Measurements from ENCODE around the gene PSAP. TPM values are rescaled to one million over a fixed set of nuclear protein-coding genes. Genes with fewer than 3 reads are reported as not detected.

Gene PSAP
- total RNA-seq, 2 donors from 2014 or later: 1,144 to 1,344 TPM

DNA sequence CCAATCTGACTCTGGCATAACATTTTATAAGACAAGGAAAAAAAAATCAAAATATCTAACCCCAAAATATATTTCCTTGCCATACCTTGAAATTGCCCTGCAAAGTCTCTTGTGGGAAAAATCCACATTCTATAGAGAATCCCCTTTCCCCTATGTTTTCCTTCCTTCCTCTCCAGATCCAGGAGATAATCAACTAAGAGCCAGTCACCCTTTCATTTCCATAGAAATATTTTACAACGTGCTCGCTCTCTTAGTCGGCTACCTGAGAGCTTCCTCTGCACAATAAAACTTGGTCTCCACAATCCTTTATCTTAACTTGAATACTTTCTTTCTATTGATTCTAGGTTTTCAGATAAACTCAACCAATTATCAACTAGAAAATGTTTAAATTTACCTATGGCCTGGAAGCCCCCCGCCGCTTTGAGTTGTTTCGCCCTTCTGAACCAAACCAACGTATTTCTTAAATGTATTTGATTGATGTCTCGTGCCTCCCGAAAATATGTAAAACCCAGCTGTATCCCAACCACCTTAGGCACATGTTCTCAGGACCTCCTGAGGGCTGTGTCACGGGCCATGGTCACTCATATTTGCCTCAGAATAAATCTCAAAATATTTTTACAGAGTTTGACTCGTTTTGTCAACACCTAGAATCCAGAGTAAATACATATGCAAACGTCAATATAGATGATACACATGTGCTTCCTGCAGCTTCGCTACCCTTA is 869 bp downstream of the PSAP start:
- intact Hi-C loops (cut with DNase I): no loop called here
- Histone ChIP-seq H3K36me3 (no peaks in the 10 kb centered on the region), H3K27ac (peak overlapping the region; percentile 95 to 97), H3K27me3 (replicated peaks; ENCODE audit: insufficient read depth) (no peaks in the 10 kb centered on the region), H3K4me1 (replicated peaks) (peaks cover 6% of the 10 kb centered on the region), H3K9me3 (no peaks in the 10 kb centered on the region), H3K4me3 (peak overlapping the region; percentile 81 to 97)
- DNase-seq (ENCODE audit: low spot score): no peak
- WGBS: 1% methylated on average over 13 of the region's 13 CpGs
- TF ChIP-seq, protein P1, sequence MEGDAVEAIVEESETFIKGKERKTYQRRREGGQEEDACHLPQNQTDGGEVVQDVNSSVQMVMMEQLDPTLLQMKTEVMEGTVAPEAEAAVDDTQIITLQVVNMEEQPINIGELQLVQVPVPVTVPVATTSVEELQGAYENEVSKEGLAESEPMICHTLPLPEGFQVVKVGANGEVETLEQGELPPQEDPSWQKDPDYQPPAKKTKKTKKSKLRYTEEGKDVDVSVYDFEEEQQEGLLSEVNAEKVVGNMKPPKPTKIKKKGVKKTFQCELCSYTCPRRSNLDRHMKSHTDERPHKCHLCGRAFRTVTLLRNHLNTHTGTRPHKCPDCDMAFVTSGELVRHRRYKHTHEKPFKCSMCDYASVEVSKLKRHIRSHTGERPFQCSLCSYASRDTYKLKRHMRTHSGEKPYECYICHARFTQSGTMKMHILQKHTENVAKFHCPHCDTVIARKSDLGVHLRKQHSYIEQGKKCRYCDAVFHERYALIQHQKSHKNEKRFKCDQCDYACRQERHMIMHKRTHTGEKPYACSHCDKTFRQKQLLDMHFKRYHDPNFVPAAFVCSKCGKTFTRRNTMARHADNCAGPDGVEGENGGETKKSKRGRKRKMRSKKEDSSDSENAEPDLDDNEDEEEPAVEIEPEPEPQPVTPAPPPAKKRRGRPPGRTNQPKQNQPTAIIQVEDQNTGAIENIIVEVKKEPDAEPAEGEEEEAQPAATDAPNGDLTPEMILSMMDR (IDR thresholded peaks at IDR 0.05): no peak
- TF ChIP-seq POLR2AphosphoS5 (IDR thresholded peaks at IDR 0.05) (no peak), POLR2A (IDR thresholded peaks at IDR 0.05) (no peak)

DNA sequence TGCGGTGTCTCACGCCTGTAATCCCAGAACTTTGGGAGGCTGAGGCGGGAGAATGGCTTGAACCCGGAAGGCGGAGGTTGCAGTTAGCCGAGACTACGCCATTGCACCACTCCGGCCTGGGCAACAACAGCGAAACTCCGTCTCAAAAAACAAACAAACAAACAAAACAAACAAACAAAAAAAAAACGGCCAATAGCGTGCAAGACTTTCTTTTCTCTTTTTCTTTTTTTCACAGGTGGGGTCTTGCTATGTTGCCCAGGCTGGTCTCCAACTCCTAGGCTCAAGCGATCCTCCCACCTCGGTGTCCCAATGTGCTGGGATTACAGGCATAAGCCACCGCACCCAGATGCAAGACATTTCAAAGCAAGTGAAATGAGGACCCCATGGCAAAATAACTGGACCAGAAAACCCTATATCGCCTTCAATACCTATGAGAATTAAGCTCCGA is 1.6 kb downstream of the PSAP start:
- TF ChIP-seq POLR2AphosphoS5 (IDR thresholded peaks at IDR 0.05) (no peak), POLR2A (IDR thresholded peaks at IDR 0.05) (no peak)
- TF ChIP-seq, protein P1 (IDR thresholded peaks at IDR 0.05): no peak
- H3K4me3 ChIP-seq: peak overlapping the region in 1 of 2 donors; percentile 81
- peak overlapping the region in 1 of 2 donors; percentile 95 for H3K27ac ChIP-seq
- H3K4me1 ChIP-seq (replicated peaks): peaks cover 6% of the 10 kb centered on the region
- H3K36me3 ChIP-seq: no peaks in the 10 kb centered on the region
- WGBS: 93% methylated on average over 17 of the region's 17 CpGs
- H3K9me3 ChIP-seq: no peaks in the 10 kb centered on the region
- intact Hi-C loops (cut with DNase I): no loop called here
- H3K27me3 ChIP-seq (replicated peaks; ENCODE audit: insufficient read depth): no peaks in the 10 kb centered on the region
- no peak for DNase-seq (ENCODE audit: low spot score)

DNA sequence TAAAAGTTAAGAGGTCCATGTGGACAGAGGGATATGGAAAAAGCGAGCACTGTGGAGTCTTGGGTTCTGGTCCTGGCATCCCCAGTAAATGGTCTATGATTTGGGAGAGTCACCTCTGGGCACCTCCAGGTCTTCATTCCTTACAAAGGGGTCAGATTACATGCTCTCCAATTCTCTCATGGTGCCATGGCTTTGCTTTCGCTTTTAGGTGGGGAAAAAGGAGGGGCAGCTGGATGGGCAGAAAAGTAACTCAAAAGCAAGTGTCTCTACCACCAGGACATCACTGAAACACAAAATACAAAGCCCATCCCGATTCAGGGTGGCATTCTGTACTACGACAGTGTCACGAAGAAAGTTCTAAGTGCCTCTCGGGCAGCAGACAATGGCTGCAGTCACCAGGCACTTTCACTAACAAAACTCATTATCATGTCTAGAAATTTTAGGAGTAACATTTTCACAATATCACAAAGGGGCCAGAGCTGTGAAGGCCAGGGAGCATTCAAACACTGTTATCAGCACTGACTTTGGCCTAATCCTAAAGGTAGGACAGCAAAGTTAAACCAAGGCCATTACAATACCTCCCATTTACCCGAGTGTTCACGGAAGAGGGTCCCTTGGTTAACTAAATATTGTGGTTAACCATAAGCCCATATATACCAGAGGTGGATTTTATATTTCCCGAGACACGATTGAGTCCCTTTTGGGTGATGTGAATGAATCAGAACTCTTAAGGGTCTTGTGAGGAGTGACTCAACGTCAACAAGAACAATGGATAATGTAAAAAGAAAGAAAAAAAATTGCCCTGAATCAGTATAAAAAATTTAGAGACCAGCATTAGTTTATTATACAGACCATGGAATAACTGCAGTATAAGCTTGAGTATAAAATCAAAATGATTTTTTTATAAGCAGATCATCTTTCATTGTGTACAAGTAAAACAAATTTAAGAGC is 2.5 kb downstream of the PSAP start:
- no peaks in the 10 kb centered on the region for H3K9me3 ChIP-seq
- no peak for DNase-seq (ENCODE audit: low spot score)
- H3K4me3 ChIP-seq: no peak overlapping the region
- H3K4me1 ChIP-seq (replicated peaks): peaks cover 6% of the 10 kb centered on the region
- intact Hi-C loops (cut with DNase I): no loop called here
- H3K27ac ChIP-seq: peak overlapping the region in 1 of 2 donors; percentile 11
- TF ChIP-seq POLR2A (IDR thresholded peaks at IDR 0.05): no peak
- TF ChIP-seq, protein P1 (IDR thresholded peaks at IDR 0.05): no peak
- TF ChIP-seq POLR2AphosphoS5 (IDR thresholded peaks at IDR 0.05): no peak
- no peaks in the 10 kb centered on the region for H3K36me3 ChIP-seq
- 75% methylated on average over 11 of the region's 11 CpGs for WGBS
- no peaks in the 10 kb centered on the region for H3K27me3 ChIP-seq (replicated peaks; ENCODE audit: insufficient read depth)

DNA sequence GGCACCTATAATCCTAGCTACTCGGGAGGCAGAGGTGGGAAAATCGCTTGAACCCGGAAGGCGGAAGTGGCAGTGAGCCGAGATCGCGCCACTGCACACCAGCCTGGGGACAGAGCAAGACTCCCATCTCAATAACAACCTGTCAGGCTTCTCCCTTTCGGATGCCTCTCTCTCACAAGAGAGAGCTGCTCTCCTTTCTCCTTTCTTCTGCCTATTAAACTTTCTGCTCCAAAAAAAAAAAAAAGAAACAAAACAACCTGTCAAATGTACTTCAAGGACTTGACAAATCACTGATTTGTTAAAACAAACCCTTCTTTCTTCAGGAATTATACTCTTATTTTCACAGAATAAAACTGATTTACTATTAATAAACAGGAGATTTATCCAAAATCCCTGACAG is 3.6 kb downstream of the PSAP start:
- DNase-seq (ENCODE audit: low spot score): no peak
- Histone ChIP-seq H3K9me3 (no peaks in the 10 kb centered on the region), H3K4me1 (replicated peaks) (peaks cover 6% of the 10 kb centered on the region), H3K36me3 (no peaks in the 10 kb centered on the region), H3K27ac (no peak overlapping the region), H3K4me3 (no peak overlapping the region), H3K27me3 (replicated peaks; ENCODE audit: insufficient read depth) (no peaks in the 10 kb centered on the region)
- TF ChIP-seq POLR2AphosphoS5 (IDR thresholded peaks at IDR 0.05) (no peak), POLR2A (IDR thresholded peaks at IDR 0.05) (no peak)
- TF ChIP-seq, protein P1 (IDR thresholded peaks at IDR 0.05): no peak
- intact Hi-C loops (cut with DNase I): no loop called here
- 86% methylated on average over 8 of the region's 8 CpGs for WGBS

All from prostate gland (tissue), 2 donors.